HG02571 (cell line): ENCODE results near the gene STRN3.
"Not testable (repeated sequence)": the region's sequence is repeated elsewhere in the genome, so short reads cannot be mapped to it uniquely, and the experiment has no call there.

Experiments
- ATAC-seq: cut with Tn5 transposase; IDR thresholded peaks from one replicate; pipeline ENCODE4 v1.9.1; 2021; ENCODE audit warnings: mild to moderate bottlenecking, moderate library complexity; ENCODE audit not compliant: unreplicated experiment

STRN3 gene

GRCh38 chr14:31004007-31004406, 22.2 kb downstream of the STRN3 start:
- not testable (repeated sequence) for ATAC-seq

DNA sequence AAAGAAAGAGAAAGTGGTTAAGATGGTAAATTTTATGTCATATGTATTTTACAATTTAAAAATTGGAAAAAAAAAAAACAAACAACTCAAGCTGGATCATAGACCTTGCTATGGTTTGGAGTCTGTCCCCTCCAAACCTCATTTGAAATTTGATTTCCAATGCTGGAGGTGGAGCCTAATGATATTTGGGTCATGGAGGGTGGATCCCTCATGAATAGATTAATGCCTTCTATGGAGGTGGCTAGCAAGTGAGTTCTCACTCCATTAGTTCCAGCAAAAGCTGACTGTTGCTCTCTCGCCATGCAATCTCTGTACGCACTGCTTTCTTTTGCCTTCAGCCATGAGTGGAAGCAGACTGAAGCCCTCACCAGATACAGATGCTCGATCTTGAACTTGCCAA, 22.9 kb downstream of the STRN3 start:
- ATAC-seq = no peak

DNA sequence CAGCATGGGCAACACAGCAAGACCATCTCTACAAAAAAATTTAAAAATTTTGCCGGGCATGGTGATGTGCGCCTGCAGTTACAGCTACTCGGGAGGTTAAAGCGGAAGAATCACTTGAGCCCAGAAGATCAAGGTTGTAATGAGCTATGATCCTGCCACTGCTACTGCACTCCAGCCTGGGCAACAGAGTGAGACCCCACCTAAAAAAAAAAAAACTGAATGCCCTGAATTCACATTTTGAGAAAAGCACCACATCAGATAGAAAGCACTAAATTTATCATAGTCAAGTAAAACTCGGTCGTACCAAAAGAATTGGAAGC, 24.9 kb downstream of the STRN3 start:
- ATAC-seq = no peak

- ATAC-seq = no peak
These were observed 25.4 kb downstream of the STRN3 start for GRCh38 chr14:31000629-31001338.

GRCh38 chr14:30999038-30999773, 27.0 kb downstream of the STRN3 start:
- no peak for ATAC-seq

GRCh38 chr14:30998100-30998706, 28.0 kb downstream of the STRN3 start:
- ATAC-seq = no peak

GRCh38 chr14:30996892-30997659, 29.1 kb downstream of the STRN3 start:
- ATAC-seq = no peak

- no peak for ATAC-seq
These were observed 30.5 kb downstream of the STRN3 start for GRCh38 chr14:30995689-30996088.

GRCh38 chr14:30994681-30995620, 31.2 kb downstream of the STRN3 start:
- ATAC-seq = no peak

GRCh38 chr14:30993071-30993470, 33.1 kb downstream of the STRN3 start:
- no peak for ATAC-seq

- no peak for ATAC-seq
These were observed 34.8 kb downstream of the STRN3 start for GRCh38 chr14:30991408-30991807.

DNA sequence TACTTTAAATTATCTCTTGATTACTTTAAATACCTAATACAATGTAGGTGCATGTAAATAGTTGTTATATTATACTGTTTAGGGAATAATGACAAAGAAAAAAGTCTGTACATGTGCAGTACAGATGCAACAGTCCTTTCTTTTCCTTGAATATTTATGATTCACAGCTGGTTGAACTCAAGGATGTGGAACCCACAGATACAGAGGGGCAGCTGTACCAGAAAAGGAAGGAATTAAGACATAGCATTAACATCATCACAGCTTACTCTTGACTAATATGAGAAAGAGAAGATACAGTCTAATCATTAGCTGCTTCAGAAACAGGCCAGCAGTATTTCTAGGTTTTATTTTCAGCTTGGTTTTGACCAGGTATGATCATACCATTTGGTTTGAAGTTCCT, 35.4 kb downstream of the STRN3 start:
- no peak for ATAC-seq

- ATAC-seq = no peak
These were observed 37.7 kb downstream of the STRN3 start for GRCh38 chr14:30988509-30988908.

DNA sequence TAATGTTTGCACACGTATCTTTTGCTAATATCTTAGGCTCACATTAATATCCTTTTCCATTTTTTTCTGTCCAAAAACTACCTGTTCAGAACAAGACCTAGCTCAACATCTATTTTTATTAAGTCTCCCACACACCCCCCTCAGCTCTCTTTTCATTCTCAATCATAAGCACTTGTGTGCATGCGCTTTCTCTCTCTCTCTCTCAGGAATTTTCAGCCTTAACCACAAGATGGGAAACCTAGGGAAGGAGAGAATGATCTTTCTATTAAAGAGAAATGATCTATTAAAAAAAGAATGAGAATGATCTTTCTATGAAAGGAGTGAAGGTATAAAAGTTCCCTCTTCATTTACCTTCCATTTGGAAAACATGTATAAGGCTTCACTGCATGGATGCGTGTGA, 40.4 kb downstream of the STRN3 start:
- no peak for ATAC-seq

DNA sequence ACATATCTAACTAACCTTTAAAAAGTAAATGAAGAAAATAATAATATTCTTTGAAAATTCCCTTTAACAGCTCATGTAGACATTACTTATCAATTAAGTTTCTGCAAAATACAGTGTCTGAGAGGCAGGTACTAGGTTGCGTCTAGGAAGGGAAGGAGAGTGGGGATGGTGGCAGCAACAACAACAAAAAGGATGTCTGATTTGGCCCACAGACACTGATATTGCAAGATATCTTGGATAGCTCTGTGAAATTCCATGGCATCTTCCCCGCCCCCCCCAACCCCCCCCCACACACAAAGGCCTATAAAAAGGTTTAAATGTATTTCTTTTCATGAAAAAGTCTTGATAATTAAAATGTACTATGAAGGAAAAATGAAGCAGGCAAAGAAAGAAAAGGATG, 42.3 kb downstream of the STRN3 start:
- no peak for ATAC-seq

GRCh38 chr14:30982533-30982932, 43.6 kb downstream of the STRN3 start:
- ATAC-seq = no peak

DNA sequence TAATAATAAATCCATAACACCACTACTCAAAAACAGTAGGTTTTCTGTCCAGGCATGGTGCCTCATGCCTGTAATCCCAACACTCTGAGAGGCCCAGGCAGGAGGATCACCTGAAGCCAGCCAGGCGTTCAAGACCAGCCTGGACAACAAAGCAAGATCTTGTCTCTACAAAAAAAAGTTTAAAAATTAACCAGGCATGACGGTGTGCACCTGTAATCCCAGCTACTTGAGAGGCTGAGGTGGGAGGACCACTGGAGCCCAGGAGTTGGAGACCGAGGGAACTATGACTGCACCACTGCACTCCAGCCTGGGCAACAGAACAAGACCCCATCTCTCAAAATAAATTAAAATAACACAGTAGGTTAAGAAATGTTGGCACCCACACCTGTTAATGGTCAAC, 45.2 kb downstream of the STRN3 start:
- ATAC-seq = no peak

GRCh38 chr14:30980106-30980704, 46.0 kb downstream of the STRN3 start:
- ATAC-seq = not testable (repeated sequence)

DNA sequence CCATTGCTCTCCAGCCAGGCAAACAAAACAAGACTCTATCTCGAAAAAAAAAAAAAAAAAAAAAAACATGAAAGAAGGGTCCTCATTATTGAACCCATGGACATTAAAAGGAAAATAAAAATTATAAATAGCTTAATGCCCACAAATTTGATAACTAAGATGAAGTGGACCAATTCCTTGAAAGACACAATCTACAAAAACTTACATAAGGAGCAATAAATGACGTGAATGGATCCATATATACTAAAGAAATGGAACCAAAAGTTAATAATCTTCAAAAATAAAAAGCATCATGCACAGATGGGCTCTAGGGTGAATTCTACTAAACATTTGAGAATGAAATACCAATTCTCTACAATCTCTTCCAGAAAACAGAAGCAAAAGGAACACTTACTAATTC, 48.4 kb downstream of the STRN3 start:
- no peak for ATAC-seq

DNA sequence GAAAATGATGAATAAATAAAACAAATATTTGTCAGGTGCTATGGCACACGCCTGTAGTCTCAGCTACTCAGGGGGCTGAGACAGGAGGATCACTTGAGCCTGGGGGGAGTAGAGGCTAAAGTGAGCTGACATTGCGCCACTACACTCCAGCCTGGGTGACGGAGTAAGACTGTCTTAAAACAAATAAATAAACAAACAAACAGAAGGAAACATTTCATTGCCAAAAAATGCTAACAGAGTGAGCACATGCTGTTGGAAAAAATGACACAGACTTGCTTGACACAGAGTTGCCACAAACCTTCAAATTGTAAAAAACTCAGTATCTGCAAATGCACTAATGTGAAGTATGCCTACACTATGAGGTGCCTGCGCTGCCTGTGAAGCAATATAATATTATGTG, 51.6 kb downstream of the STRN3 start:
- no peak for ATAC-seq
